Activated CD4-positive, alpha-beta T cell treated with anti-CD3 and anti-CD28 coated beads, Interleukin-2, amount 50 U/mL, for 1 hour (primary cell): ENCODE data around the gene SSH3.

Source experiments
- DNase-seq: peaks from one replicate; pipeline ENCODE4 v3.0.0-alpha.2; 2020

SSH3 gene

DNA sequence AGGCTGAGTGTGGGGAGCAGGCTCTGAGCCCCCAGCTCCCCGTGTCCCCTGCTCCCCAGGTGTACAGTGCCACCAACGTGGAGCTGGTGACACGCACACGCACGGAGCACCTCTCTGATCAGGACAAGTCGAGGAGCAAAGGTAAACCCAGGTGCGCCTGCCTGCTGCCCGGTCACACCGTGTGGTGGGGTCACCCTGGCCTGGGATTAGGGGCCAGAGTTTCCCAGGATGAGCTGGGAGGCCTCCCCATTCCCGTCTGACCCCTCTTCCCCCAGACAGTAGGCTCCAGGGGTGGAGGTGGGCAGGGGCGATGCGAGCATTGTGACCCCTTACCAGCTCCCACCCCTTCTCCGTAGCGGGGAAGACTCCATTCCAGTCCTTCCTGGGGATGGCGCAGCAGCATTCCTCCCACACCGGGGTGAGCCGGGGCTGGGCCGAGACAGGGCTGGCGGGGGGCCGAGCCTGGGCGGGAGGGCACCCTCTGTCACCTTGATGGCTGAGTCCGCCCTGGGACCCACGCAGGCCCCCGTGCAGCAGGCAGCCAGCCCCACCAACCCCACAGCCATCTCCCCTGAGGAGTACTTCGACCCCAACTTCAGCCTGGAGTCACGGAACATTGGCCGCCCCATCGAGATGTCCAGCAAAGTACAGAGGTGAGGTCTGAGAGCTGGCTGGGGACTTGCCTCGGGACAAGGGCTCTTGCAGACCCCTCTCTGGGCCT is 3.7 kb upstream of the SSH3 start:
- DNase-seq = no peak

DNA sequence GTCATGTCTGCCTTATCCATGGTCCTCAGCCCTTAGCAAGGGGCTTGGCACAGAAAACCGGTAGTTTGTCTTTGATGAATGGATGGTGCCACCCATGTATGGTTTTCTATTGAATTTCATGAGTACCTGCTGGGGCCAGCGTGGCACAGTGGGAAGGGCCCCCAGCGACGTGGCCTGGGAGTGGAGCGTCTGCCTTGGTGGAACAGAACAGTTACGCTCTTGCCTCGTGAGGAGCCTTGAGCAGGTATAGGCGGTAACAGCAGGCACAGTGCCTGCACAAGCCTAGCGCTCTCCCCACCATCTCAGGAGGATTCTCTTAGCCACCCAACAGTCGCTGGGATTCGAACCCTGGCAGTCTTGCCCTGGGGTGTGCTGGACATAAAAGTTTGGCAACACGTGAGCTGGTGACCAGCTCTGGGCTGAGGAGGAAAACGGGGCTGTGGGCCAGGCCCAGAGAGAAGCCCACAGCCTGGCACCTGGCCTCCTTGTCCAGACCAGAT is 3.0 kb upstream of the SSH3 start:
- DNase-seq = no peak

DNA sequence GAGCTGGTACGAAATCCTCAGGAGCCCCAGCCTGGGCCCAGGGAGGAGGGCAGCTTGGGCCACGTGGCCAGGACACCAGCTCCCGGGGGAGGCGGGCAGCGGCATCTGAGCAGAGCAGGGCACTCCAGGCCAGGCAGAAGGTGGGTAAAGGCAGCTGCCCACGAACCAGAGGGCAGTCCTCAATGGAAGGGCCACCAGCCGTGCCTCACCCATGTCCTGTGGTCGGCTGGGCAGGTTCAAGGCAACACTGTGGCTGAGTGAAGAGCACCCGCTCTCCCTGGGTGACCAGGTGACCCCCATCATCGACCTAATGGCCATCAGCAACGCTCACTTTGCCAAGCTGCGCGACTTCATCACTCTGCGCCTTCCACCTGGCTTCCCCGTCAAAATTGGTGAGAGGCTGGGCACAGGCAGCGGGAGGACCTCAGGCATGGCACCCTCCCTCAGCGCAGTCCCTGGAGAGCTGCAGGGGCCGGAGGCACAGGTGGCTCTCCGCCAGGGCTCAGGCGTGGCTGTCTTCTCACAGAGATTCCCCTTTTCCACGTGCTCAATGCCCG is 2.5 kb upstream of the SSH3 start:
- no peak for DNase-seq

DNA sequence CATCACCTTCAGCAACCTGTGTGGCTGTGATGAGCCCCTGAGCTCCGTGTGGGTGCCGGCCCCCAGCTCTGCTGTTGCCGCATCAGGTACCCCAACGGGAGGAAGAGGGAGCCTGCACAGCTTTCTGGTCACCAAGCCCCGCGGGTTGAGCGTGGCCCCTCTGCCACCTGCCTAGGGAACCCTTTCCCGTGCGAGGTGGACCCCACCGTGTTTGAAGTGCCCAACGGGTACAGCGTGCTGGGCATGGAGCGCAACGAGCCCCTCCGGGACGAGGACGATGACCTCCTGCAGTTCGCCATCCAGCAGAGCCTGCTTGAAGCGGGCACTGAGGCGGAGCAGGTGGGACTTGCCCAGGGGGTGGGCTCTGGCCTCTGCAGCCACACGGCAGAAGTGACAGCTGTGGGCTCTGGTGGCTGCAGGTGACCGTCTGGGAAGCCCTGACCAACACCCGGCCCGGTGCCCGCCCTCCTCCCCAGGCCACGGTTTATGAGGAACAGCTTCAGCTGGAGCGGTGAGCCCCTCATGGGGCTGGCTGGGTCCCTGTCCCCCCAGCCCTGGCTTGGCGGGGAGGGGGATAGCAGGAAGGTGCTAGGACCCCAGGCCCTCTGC is 1.9 kb upstream of the SSH3 start:
- DNase-seq = no peak

DNA sequence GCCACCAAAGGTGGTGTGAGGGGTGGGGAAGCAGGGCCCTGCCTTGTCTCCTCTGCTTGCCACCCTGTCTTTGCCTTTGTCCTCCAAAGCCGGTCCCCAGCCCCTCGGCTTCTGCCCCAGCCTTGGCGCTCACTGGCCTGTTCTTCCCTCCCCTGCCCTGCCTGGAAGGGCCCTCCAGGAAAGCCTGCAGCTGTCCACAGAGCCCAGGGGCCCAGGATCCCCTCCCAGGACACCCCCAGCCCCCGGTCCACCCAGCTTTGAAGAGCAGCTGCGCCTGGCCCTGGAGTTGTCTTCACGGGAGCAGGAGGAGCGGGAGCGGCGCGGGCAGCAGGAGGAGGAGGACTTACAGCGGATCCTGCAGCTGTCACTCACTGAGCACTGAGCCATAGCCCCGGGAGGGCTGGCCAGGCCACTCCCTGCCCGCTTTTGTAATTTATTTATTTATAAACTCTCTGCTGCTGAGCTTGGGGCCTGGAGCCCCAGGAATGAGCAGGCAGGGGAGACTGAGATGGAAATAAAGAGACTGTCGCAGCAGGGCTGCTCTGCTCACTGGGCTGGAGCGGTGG is 1.3 kb upstream of the SSH3 start:
- no peak for DNase-seq

DNA sequence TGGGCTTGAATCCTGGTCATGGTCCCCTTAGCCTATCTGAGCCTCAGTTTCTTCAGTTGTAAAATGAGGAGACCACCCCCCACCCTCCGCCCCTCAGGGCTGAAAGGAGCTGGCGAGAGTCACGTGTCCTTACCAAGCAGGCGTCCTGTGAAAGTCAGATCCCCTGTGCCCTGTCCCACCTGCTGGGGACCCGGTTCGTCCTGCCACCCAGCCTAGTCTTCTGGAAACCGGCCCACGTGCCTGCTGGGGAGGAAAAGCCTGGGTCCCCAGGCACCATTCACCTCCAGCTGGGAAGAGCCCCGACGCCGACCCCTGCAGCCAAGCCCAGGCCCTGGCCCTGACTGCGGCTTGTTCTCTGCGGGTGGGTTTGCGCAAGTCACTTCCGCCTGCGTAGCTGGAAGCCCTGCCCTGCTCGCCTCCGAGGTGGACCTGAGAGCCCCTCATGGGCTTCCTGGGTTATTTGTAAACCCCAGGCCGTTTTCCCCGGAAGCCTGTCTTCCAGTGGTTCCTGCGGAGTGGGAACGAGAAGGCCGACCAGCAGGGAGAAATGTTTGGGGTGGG is 679 bp upstream of the SSH3 start:
- no peak for DNase-seq

DNA sequence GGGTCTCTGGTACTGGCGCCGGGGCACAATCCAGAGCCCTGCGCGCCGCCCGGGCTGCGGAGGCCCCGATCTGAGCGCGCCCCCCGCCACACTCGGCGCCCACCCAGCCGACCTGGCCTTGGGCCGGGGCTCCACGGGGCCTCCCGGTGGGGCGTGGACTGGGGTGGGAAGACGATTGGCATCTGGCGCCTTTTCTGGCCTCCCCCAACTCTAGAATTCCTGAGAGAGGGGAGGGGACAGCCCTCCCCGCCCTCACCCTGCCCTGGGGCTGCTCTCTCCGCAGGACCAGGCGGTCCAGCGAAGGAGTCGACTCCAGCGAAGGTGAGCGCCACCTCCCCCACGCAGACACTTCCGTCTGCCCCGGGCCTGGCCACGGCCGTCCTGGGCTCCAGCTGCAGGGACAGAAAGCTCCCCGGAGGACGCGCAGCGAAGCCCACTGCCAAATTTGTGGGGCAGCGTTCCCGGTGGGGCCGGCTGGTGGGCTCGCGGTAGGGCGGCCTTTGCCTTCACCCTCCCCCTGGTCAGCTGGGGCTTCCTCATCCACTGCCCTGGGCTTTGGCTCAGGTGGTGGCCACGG is 593 bp downstream of the SSH3 start:
- DNase-seq = no peak

DNA sequence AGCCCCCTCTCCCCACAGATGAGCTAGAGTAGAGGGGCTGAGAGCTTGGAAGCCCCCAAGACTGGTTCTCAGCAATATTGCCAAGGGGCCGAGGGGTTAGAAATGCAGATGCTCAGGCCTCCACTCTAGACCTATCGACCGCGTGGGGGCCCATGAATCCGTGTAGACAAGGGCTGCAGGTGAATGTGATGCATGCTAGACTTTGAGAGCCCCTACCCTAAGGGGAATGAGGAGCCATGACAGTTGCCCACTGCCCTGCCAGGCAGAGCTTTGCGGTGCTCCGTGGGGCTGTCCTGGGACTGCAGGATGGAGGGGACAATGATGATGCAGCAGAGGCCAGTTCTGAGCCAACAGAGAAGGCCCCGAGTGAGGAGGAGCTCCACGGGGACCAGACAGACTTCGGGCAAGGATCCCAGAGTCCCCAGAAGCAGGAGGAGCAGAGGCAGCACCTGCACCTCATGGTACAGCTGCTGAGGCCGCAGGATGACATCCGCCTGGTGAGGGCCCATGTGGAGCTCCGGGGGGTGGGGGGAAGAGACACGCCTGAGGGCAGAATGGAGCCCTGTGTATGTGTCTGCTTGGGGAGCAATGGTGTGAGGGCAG is 1.3 kb downstream of the SSH3 start:
- no peak for DNase-seq

DNA sequence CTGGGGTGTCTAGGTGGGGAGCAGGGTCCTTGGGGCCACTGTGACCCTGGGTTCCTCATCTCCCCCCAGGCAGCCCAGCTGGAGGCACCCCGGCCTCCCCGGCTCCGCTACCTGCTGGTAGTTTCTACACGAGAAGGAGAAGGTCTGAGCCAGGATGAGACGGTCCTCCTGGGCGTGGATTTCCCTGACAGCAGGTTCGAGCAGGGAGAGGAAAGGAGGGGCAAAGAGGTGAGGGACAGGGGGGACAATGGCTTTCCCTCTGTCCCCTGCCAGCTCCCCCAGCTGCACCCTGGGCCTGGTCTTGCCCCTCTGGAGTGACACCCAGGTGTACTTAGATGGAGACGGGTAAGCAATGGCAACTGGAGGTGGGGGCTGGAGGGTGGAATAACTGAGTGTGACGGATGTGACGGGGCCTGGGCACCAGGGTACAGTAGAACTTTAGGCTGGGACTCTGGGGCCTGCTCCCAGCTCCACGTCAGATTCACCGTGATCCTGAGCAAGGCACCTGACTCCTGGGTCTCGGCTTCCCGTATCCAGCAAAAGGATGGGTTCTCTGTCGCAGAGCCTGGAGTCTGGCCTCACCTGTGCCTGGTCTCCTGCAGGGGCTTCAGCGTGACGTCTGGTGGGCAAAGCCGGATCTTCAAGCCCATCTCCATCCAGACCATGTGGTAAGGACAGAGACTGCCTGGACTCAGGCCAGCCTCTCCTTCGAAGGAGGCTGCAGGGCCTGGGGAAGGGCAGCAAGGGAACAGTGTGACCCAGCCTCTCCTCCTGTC is 3.6 kb downstream of the SSH3 start:
- DNase-seq = no peak

DNA sequence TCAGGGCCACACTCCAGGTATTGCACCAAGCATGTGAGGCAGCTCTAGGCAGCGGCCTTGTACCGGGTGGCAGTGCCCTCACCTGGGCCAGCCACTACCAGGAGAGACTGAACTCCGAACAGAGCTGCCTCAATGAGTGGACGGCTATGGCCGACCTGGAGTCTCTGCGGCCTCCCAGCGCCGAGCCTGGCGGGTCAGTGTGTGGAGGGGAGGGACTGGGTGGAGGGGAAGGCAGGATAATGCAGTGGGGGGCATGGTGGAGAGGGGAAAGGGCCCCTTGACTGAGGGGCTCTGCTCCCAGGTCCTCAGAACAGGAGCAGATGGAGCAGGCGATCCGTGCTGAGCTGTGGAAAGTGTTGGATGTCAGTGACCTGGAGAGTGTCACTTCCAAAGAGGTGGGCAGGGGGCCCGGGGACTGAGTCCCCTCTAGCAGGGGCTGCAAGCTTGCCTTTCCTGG is 4.2 kb downstream of the SSH3 start:
- no peak for DNase-seq

DNA sequence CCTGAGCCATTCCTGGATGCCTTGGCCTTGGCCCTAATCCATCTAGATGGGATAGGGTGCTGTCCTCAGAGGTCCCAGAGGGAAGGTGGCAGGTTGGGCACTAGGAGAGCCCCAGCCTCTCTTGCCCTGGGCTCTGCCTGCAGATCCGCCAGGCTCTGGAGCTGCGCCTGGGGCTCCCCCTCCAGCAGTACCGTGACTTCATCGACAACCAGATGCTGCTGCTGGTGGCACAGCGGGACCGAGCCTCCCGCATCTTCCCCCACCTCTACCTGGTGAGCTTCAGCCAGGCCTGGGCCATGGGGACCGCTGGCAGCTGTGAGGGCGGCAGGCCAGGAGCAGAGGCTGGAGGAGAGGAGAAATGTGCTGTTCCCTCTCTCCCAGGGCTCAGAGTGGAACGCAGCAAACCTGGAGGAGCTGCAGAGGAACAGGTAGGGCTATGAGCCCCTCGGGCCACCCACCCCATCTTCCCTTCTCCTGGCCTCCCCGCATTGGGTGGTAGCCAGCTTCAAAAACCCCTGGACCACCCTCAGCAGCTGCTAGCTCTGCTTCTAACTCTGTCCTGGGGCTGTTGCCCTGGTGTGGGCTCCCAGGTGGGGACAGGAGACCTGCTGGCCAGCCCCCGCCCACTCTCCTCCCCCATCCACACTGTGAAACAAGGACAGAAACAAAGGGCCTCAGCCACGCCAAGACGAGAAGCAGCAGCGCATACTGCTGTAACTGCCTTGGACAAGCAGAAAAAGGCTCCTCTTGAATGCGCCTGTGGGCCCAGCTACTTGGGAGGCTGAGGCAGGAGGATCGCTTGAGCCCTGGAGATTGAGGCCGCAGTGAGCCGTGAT is 4.9 kb downstream of the SSH3 start:
- DNase-seq = no peak

DNA sequence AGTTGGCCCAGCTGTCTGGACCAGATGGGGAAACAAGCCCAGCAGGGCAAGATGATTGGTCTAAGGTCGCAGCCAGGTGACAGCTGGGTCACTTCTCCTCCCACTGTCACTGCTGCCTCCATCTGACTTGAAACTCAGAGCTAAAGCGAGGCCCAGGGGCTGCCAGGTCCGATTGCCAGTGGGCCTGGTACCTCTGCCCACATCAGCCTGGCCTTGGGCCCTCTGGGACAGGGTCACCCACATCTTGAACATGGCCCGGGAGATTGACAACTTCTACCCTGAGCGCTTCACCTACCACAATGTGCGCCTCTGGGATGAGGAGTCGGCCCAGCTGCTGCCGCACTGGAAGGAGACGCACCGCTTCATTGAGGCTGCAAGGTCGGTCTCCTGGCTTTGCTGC is 5.8 kb downstream of the SSH3 start:
- DNase-seq = no peak

DNA sequence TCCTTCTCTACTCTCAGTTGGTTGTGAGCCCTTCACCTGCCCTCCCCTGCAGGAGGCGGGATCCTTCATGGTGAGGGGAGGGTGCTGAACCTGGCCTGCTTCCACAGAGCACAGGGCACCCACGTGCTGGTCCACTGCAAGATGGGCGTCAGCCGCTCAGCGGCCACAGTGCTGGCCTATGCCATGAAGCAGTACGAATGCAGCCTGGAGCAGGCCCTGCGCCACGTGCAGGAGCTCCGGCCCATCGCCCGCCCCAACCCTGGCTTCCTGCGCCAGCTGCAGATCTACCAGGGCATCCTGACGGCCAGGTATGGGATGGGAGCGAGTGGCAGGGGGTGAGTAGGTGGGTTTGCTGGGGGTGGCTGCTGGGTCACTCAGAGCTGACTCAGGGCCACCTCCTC is 6.3 kb downstream of the SSH3 start:
- DNase-seq = no peak

DNA sequence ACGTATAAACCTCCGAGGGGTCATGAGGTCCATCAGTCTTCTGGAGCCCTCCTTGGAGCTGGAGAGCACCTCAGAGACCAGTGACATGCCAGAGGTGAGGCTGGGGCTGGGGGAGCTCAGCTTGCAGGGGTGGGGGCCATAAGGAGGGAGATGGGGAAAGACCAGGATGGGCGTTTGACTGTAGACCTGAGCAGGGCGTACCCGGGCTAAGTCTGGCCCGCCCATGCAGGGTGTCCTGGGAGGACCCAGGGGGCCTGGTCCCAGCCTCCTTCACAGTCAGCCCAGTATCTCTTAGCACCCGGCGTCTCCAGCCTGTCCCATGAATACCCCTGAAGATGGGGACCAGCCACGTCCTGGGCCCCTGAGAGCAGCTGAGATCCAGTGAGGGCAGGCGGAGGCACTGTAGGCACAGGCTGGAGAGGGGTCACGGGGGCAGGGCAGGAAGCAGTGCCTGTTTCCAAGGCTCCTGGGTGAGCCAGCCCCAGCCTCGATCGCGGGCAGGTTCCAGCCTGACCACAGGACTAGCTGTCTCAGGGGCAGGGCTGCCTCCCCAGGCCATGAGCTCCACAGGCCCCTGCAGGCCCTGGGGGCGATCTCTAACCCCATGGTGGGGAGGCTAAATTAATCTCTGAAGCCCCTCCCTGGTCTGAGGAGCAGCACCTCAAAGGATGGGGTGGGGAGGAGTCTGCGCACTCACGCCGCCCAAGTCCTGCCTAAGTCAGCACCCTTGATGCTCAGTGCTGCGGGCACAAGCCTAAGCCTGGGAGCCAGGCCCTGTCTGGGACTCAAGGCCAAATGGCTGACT is 7.1 kb downstream of the SSH3 start:
- DNase-seq = no peak

DNA sequence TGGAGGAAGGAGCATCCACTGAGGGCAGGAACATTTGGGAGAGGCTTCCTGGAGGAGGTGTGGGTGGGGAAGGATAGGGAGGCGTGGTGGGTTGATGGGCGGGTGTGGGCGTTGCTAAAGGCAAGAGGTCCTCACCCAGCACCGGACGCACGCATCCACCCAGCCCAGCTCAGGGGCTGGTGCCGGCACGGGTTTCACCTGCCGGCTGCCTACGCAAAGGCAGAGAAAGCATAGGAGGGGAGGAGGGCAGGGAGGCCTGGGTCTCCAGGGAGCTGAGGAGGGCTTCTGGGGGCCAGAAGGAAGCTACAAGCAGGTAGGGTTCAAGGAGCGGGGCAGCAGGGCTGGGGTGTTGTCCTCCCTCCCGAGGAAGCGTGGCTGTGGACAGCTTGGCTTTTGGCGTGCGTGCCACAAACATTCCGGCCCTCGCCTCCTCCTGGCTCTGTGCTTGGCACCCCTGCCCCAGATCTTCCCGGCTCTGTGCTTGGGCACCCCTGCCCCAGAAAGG is 7.8 kb downstream of the SSH3 start:
- DNase-seq = no peak

DNA sequence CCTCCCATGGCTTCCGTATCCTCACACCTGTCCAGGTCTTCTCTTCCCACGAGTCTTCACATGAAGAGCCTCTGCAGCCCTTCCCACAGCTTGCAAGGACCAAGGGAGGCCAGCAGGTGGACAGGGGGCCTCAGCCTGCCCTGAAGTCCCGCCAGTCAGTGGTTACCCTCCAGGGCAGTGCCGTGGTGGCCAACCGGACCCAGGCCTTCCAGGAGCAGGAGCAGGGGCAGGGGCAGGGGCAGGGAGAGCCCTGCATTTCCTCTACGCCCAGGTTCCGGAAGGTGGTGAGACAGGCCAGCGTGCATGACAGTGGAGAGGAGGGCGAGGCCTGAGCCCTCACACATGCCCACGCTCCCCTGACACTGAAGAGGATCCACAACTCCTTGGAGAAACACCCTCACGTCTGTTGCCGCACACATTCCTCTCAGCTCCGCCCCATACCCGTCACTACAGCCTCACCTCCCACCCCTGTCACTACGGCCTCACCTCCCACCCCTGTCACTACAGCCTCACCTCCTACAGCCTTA is 8.3 kb downstream of the SSH3 start:
- no peak for DNase-seq

DNA sequence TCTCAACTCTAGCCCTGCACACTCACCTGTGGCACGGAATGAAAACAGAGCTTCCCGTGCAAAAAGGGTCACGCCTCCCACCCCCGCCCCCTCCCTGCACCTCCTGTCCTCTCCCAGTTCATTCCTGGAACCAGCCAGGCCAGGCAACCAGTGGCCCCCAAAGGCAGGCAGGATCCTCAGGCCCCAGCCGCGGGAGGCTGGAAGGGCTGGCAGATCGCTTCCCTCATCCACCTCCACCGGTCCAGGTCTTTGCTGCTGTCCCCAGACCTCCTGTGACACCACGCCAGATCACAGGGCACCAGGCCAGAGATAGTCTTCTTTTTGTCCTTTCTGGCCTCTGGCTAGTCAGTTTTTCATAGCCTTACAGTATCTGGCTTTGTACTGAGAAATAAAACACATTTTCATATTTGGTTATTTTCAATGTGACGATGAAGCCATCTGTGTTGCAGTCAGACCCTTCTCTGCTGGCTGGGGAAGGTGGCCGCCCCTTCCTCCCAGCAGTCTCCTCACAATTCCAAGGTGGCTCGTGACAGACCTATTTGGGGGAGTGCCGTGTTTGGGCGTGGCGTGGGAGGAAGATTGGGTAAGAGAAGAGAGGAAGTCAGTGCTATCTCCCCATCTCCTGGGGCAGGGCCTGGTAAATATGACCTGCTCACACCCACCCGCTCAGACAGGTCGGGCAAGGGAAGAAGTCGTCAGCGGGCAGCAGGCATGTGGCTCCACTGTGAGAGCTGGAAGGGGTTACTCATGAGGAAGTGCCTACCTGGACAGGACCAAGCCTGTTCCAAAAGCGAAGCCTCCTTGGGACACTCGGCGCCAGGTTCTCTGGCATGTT is 9.1 kb downstream of the SSH3 start:
- DNase-seq = peak; percentile 50

DNA sequence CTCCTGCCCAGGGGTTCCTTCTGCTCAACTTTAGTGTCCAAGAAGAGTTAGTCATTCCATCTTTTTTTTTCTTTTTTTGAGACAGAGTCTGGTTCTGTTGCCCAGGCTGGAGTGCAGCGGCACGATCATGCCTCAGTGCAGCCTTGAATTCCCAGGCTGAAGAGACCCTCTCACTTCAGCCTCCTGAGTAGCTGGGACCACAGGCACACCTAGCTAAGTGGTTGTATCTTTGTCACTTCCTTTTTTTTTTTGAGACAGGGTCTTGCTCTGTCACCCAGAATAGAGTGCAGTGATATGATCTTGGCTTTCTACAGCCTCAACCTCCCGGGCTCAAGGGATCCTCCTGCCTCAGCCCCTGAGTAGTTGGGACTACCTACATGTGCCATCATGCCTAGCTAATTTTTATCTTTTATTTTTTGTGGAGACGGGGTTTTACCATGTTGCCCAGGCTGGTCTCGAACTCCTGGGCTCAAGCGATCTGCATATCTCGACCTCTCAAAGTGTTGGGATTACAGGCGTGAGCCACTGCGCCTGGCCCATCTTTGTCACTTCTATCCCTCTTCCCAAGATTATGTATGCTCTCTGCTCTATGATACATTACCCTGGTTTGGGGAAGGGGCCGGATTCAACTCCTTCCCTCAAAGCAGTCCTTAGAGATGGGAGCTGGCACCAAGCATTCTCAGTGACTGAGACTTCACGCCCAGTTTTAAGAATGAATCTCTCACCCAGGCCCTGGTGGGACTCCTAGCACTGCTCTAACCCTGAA is 10.0 kb downstream of the SSH3 start:
- DNase-seq = no peak
